ENCODE data around the gene BNIP3.

- TF ChIP-seq CTCF (CRISPR knock-in tag; IDR thresholded peaks at IDR 0.05) (no peak), HDAC2 (CRISPR knock-in tag; IDR thresholded peaks at IDR 0.05) (no peak), ZBTB44 (CRISPR knock-in tag; IDR thresholded peaks at IDR 0.05) (no peak), ZNF644 (CRISPR knock-in tag; IDR thresholded peaks at IDR 0.05; ENCODE audit: low read depth) (no peak)
These were observed 56.6 kb downstream of the BNIP3 start for GRCh38 chr10:131925011-131925649.

Measured in HepG2 (cell line).